RWPE2 (cell line): Measurements from ENCODE around the gene SMG6.
"Not testable (repeated sequence)": the region's sequence is repeated elsewhere in the genome, so short reads cannot be mapped to it uniquely, and the experiment has no call there.

Experiments
- ATAC-seq: fragments of 200-7000 bp; cut with Tn5 transposase; 3 replicates; pipeline ENCODE4 v1.9.1; 2021; ENCODE audit warnings: low read depth
- DNase-seq: peaks from one replicate; pipeline ENCODE4 v3.0.0-alpha.2; 2020; ENCODE audit warnings: low spot score
- H3K27ac ChIP-seq: fragments of 450-650 bp; 2 replicates; pipeline ENCODE4 v1.5.1; 2017; ENCODE audit warnings: mild to moderate bottlenecking; ENCODE audit not compliant: poor library complexity, severe bottlenecking
- H3K27me3 ChIP-seq: fragments of 250-450 bp; sonication (Bioruptor Pico); 2 replicates; pipeline ENCODE4 v1.5.1; 2021; ENCODE audit warnings: mild to moderate bottlenecking, moderate library complexity; ENCODE audit not compliant: insufficient read depth, poor library complexity, severe bottlenecking
- H3K36me3 ChIP-seq: fragments of 250-450 bp; sonication (Bioruptor Pico); 2 replicates; pipeline ENCODE4 v1.5.1; 2020; ENCODE audit warnings: low read depth, mild to moderate bottlenecking, moderate library complexity
- H3K4me1 ChIP-seq: fragments of 250-450 bp; sonication (Bioruptor Pico); 2 replicates; pipeline ENCODE4 v1.5.1; 2021; ENCODE audit warnings: mild to moderate bottlenecking, moderate library complexity; ENCODE audit not compliant: insufficient read depth, poor library complexity, severe bottlenecking
- H3K4me3 ChIP-seq: fragments of 250-450 bp; sonication (Bioruptor Pico); 2 replicates; pipeline ENCODE4 v1.5.1; 2021; ENCODE audit warnings: mild to moderate bottlenecking, moderate library complexity; ENCODE audit not compliant: severe bottlenecking
- H3K9me3 ChIP-seq: fragments of 250-450 bp; sonication (Bioruptor Pico); 2 replicates; pipeline ENCODE4 v1.5.1; 2021; ENCODE audit warnings: mild to moderate bottlenecking, moderate library complexity; ENCODE audit not compliant: severe bottlenecking
- CTCF ChIP-seq: fragments of 450-650 bp; IDR thresholded peaks from one replicate; pipeline ENCODE4 v1.5.1; 2017; ENCODE audit warnings: mild to moderate bottlenecking, moderate library complexity; ENCODE audit not compliant: poor library complexity, severe bottlenecking

Gene SMG6

GRCh38 chr17:2150806-2151205, 152.8 kb downstream of the SMG6 start:
- Histone ChIP-seq H3K9me3 (no peaks in the 10 kb centered on the region), H3K4me3 (no peak overlapping the region), H3K36me3 (no peaks in the 10 kb centered on the region), H3K27ac (no peak overlapping the region), H3K27me3 (no peaks in the 10 kb centered on the region), H3K4me1 (no peaks in the 10 kb centered on the region)
- ATAC-seq (no peak), DNase-seq (no peak)
- TF ChIP-seq CTCF = no peak

- Histone ChIP-seq H3K27ac (no peak overlapping the region), H3K9me3 (no peaks in the 10 kb centered on the region), H3K36me3 (no peaks in the 10 kb centered on the region), H3K4me1 (no peaks in the 10 kb centered on the region), H3K4me3 (no peak overlapping the region), H3K27me3 (no peaks in the 10 kb centered on the region)
- DNase-seq (no peak), ATAC-seq (no peak)
- TF ChIP-seq CTCF = no peak
Measured at GRCh38 chr17:2149934-2150333, 153.7 kb downstream of the SMG6 start.

- ATAC-seq (no peak), DNase-seq (no peak)
- Histone ChIP-seq H3K4me1 (no peaks in the 10 kb centered on the region), H3K9me3 (no peaks in the 10 kb centered on the region), H3K27me3 (no peaks in the 10 kb centered on the region), H3K36me3 (no peaks in the 10 kb centered on the region), H3K27ac (no peak overlapping the region), H3K4me3 (no peak overlapping the region)
- no peak for TF ChIP-seq CTCF
Measured at GRCh38 chr17:2146132-2146871, 157.3 kb downstream of the SMG6 start.

- DNase-seq = no peak
- Histone ChIP-seq H3K27me3 (no peaks in the 10 kb centered on the region), H3K9me3 (no peaks in the 10 kb centered on the region), H3K4me1 (no peaks in the 10 kb centered on the region), H3K27ac (no peak overlapping the region), H3K4me3 (no peak overlapping the region), H3K36me3 (no peaks in the 10 kb centered on the region)
- no peak for TF ChIP-seq CTCF
- no peak for ATAC-seq
Measured at GRCh38 chr17:2144701-2145100, 158.9 kb downstream of the SMG6 start.

GRCh38 chr17:2143332-2143731, 160.3 kb downstream of the SMG6 start:
- TF ChIP-seq CTCF = no peak
- no peak for ATAC-seq
- H3K9me3 ChIP-seq = no peaks in the 10 kb centered on the region
- DNase-seq = no peak
- no peaks in the 10 kb centered on the region for H3K36me3 ChIP-seq
- H3K27ac ChIP-seq = no peak overlapping the region
- no peaks in the 10 kb centered on the region for H3K4me1 ChIP-seq
- H3K4me3 ChIP-seq = no peak overlapping the region
- H3K27me3 ChIP-seq = no peaks in the 10 kb centered on the region

- not testable (repeated sequence) for H3K9me3 ChIP-seq, H3K27me3 ChIP-seq, ATAC-seq, H3K4me3 ChIP-seq, H3K27ac ChIP-seq, H3K4me1 ChIP-seq, DNase-seq, H3K36me3 ChIP-seq
Measured at GRCh38 chr17:2142682-2143081, 160.9 kb downstream of the SMG6 start.
